Measurements from ENCODE around the gene STK39. TPM values are rescaled to one million over a fixed set of nuclear protein-coding genes. Genes with fewer than 3 reads are reported as not detected.

Gene STK39
- total RNA-seq, 1 donor = 18.1 TPM

- no peak for DNase-seq (ENCODE audit: insufficient read length, low spot score, missing footprints)
- Histone ChIP-seq H3K36me3 (ENCODE audit: insufficient read depth, low read length) (peaks cover 10% of the 10 kb centered on the region), H2AFZ (ENCODE audit: low read length) (no peak overlapping the region), H3K27me3 (ENCODE audit: insufficient read depth, low read length) (no peaks in the 10 kb centered on the region), H3K9me3 (ENCODE audit: low read depth, low read length) (no peaks in the 10 kb centered on the region), H3K4me1 (ENCODE audit: insufficient read depth, low read length) (peaks cover 4% of the 10 kb centered on the region), H3K79me2 (ENCODE audit: insufficient read depth, low read length) (no peaks in the 10 kb centered on the region), H3K4me3 (ENCODE audit: insufficient read depth, low read length) (no peak overlapping the region), H3K27ac (ENCODE audit: low read depth, low read length) (no peak overlapping the region), H3K4me2 (ENCODE audit: insufficient read depth, low read length) (no peak overlapping the region), H4K20me1 (ENCODE audit: insufficient read depth, low read length) (no peaks in the 10 kb centered on the region)
- TF ChIP-seq CTCF (IDR thresholded peaks at IDR 0.05; ENCODE audit: extremely low read depth, low read depth, low read length) = no peak
These were observed 188.7 kb downstream of the STK39 start for GRCh38 chr2:168058675-168059074.

- no peaks in the 10 kb centered on the region for H4K20me1 ChIP-seq (ENCODE audit: insufficient read depth, low read length)
- no peaks in the 10 kb centered on the region for H3K79me2 ChIP-seq (ENCODE audit: insufficient read depth, low read length)
- no peak overlapping the region for H3K27ac ChIP-seq (ENCODE audit: low read depth, low read length)
- no peak for TF ChIP-seq CTCF (IDR thresholded peaks at IDR 0.05; ENCODE audit: extremely low read depth, low read depth, low read length)
- DNase-seq (ENCODE audit: insufficient read length, low spot score, missing footprints) = no peak
- H3K36me3 ChIP-seq (ENCODE audit: insufficient read depth, low read length) = peaks cover 2% of the 10 kb centered on the region
- H2AFZ ChIP-seq (ENCODE audit: low read length) = no peak overlapping the region
- H3K27me3 ChIP-seq (ENCODE audit: insufficient read depth, low read length) = no peaks in the 10 kb centered on the region
- no peak overlapping the region for H3K4me2 ChIP-seq (ENCODE audit: insufficient read depth, low read length)
- no peaks in the 10 kb centered on the region for H3K9me3 ChIP-seq (ENCODE audit: low read depth, low read length)
- H3K4me1 ChIP-seq (ENCODE audit: insufficient read depth, low read length) = peaks cover 2% of the 10 kb centered on the region
- H3K4me3 ChIP-seq (ENCODE audit: insufficient read depth, low read length) = no peak overlapping the region
These were observed 191.1 kb downstream of the STK39 start for GRCh38 chr2:168056242-168056787.

- DNase-seq (ENCODE audit: insufficient read length, low spot score, missing footprints) = no peak
- no peak for TF ChIP-seq CTCF (IDR thresholded peaks at IDR 0.05; ENCODE audit: extremely low read depth, low read depth, low read length)
These were observed 192.7 kb downstream of the STK39 start for GRCh38 chr2:168054657-168055056.

GRCh38 chr2:168053676-168054075 lies 193.7 kb downstream of the STK39 start:
- TF ChIP-seq CTCF (IDR thresholded peaks at IDR 0.05; ENCODE audit: extremely low read depth, low read depth, low read length) = no peak
- H3K4me3 ChIP-seq (ENCODE audit: insufficient read depth, low read length) = no peak overlapping the region

More at GRCh38 chr2:168054657-168055056, 192.7 kb downstream of the STK39 start:
- no peak overlapping the region for H2AFZ ChIP-seq (ENCODE audit: low read length)
- H3K9me3 ChIP-seq (ENCODE audit: low read depth, low read length) = no peaks in the 10 kb centered on the region
- H3K27me3 ChIP-seq (ENCODE audit: insufficient read depth, low read length) = no peaks in the 10 kb centered on the region
- H4K20me1 ChIP-seq (ENCODE audit: insufficient read depth, low read length) = no peaks in the 10 kb centered on the region
- H3K79me2 ChIP-seq (ENCODE audit: insufficient read depth, low read length) = no peaks in the 10 kb centered on the region
- H3K36me3 ChIP-seq (ENCODE audit: insufficient read depth, low read length) = peaks cover 2% of the 10 kb centered on the region
- H3K4me3 ChIP-seq (ENCODE audit: insufficient read depth, low read length) = no peak overlapping the region
- no peaks in the 10 kb centered on the region for H3K4me1 ChIP-seq (ENCODE audit: insufficient read depth, low read length)
- H3K27ac ChIP-seq (ENCODE audit: low read depth, low read length) = no peak overlapping the region
- no peak overlapping the region for H3K4me2 ChIP-seq (ENCODE audit: insufficient read depth, low read length)

More at GRCh38 chr2:168053676-168054075, 193.7 kb downstream of the STK39 start:
- Histone ChIP-seq H4K20me1 (ENCODE audit: insufficient read depth, low read length) (no peaks in the 10 kb centered on the region), H3K79me2 (ENCODE audit: insufficient read depth, low read length) (no peaks in the 10 kb centered on the region), H3K9me3 (ENCODE audit: low read depth, low read length) (no peaks in the 10 kb centered on the region), H3K27me3 (ENCODE audit: insufficient read depth, low read length) (no peaks in the 10 kb centered on the region), H2AFZ (ENCODE audit: low read length) (no peak overlapping the region), H3K27ac (ENCODE audit: low read depth, low read length) (no peak overlapping the region), H3K36me3 (ENCODE audit: insufficient read depth, low read length) (peaks cover 2% of the 10 kb centered on the region), H3K4me2 (ENCODE audit: insufficient read depth, low read length) (no peak overlapping the region), H3K4me1 (ENCODE audit: insufficient read depth, low read length) (no peaks in the 10 kb centered on the region)
- no peak for DNase-seq (ENCODE audit: insufficient read length, low spot score, missing footprints)

Measured in osteoblast (primary cell).